ENCODE measurements around the gene VPS37C. TPM values are rescaled to one million over a fixed set of nuclear protein-coding genes. Genes with fewer than 3 reads are reported as not detected.

VPS37C gene
- total RNA-seq, 1 experiment from 2014 or later, result 32.7 TPM

- intact Hi-C loops (cut with micrococcal nuclease; ENCODE audit: unreplicated experiment), result no loop called here
- H3K4me1 ChIP-seq (ENCODE audit: insufficient read depth, low read length, poor library complexity, severe bottlenecking), result peaks cover 7% of the 10 kb centered on the region
- TF ChIP-seq EZH2 (IDR thresholded peaks at IDR 0.05; ENCODE audit: borderline replicate concordance, low read depth, low read length, poor library complexity, severe bottlenecking) (no peak), CTCF (conservative IDR thresholded peaks at IDR 0.05; ENCODE audit: low read depth, low read length) (no peak)
- no peaks in the 10 kb centered on the region for H3K27me3 ChIP-seq (replicated peaks; ENCODE audit: insufficient read depth, low read depth, low read length, poor library complexity)
- no peaks in the 10 kb centered on the region for H3K36me3 ChIP-seq (ENCODE audit: insufficient read depth, low read length, poor library complexity, severe bottlenecking)
- CTCF ChIA-PET, result no interaction called here
- no peaks in the 10 kb centered on the region for H3K9me3 ChIP-seq (ENCODE audit: low read depth, low read length, poor library complexity, severe bottlenecking)
- BruUV-seq (replicated peaks), result no TSS peak
- POLR2A ChIA-PET (ENCODE audit: low non-redundant PET), result no interaction called here
- no peak overlapping the region for H3K27ac ChIP-seq (ENCODE audit: low read depth, low read length, poor library complexity, severe bottlenecking)
- DNase-seq (ENCODE audit: low spot score), result no peak
- H3K4me3 ChIP-seq (ENCODE audit: low read depth, low read length, poor library complexity, severe bottlenecking), result no peak overlapping the region
Observed at GRCh38 chr11:61145228-61146005, 15.8 kb downstream of the VPS37C start.

GRCh38 chr11:61144511-61145179 is 16.6 kb downstream of the VPS37C start:
- no TSS peak for BruUV-seq (replicated peaks)
- Histone ChIP-seq H3K9me3 (ENCODE audit: low read depth, low read length, poor library complexity, severe bottlenecking) (no peaks in the 10 kb centered on the region), H3K4me1 (ENCODE audit: insufficient read depth, low read length, poor library complexity, severe bottlenecking) (peaks cover 11% of the 10 kb centered on the region), H3K27ac (ENCODE audit: low read depth, low read length, poor library complexity, severe bottlenecking) (no peak overlapping the region), H3K36me3 (ENCODE audit: insufficient read depth, low read length, poor library complexity, severe bottlenecking) (no peaks in the 10 kb centered on the region), H3K27me3 (replicated peaks; ENCODE audit: insufficient read depth, low read depth, low read length, poor library complexity) (no peaks in the 10 kb centered on the region), H3K4me3 (ENCODE audit: low read depth, low read length, poor library complexity, severe bottlenecking) (no peak overlapping the region)
- intact Hi-C loops (cut with micrococcal nuclease; ENCODE audit: unreplicated experiment), result no loop called here
- no peak for TF ChIP-seq EZH2 (IDR thresholded peaks at IDR 0.05; ENCODE audit: borderline replicate concordance, low read depth, low read length, poor library complexity, severe bottlenecking)
- TF ChIP-seq CTCF (conservative IDR thresholded peaks at IDR 0.05; ENCODE audit: low read depth, low read length), result no peak
- ChIA-PET CTCF (no interaction called here), POLR2A (ENCODE audit: low non-redundant PET) (no interaction called here)
- no peak for DNase-seq (ENCODE audit: low spot score)

GRCh38 chr11:61142424-61142823 is 18.8 kb downstream of the VPS37C start:
- no peak for DNase-seq (ENCODE audit: low spot score)
- Histone ChIP-seq H3K27ac (ENCODE audit: low read depth, low read length, poor library complexity, severe bottlenecking) (no peak overlapping the region), H3K4me3 (ENCODE audit: low read depth, low read length, poor library complexity, severe bottlenecking) (no peak overlapping the region), H3K36me3 (ENCODE audit: insufficient read depth, low read length, poor library complexity, severe bottlenecking) (no peaks in the 10 kb centered on the region), H3K27me3 (replicated peaks; ENCODE audit: insufficient read depth, low read depth, low read length, poor library complexity) (no peaks in the 10 kb centered on the region), H3K4me1 (ENCODE audit: insufficient read depth, low read length, poor library complexity, severe bottlenecking) (peaks cover 21% of the 10 kb centered on the region), H3K9me3 (ENCODE audit: low read depth, low read length, poor library complexity, severe bottlenecking) (no peaks in the 10 kb centered on the region)
- no TSS peak for BruUV-seq (replicated peaks)
- ChIA-PET CTCF (interaction anchor here (0.6 kb wide), 1 partner anchor 413 kb away, joined by 6 read pairs; no protein-coding TSS in a partner anchor), POLR2A (ENCODE audit: low non-redundant PET) (no interaction called here)
- intact Hi-C loops (cut with micrococcal nuclease; ENCODE audit: unreplicated experiment), result no loop called here
- TF ChIP-seq EZH2 (IDR thresholded peaks at IDR 0.05; ENCODE audit: borderline replicate concordance, low read depth, low read length, poor library complexity, severe bottlenecking) (no peak), CTCF (conservative IDR thresholded peaks at IDR 0.05; ENCODE audit: low read depth, low read length) (no peak)

Measured in A673 (cell line).